ENCODE data around the gene PPP5C. TPM values are rescaled to one million over a fixed set of nuclear protein-coding genes. Genes with fewer than 3 reads are reported as not detected.

PPP5C gene
- polyA plus RNA-seq, 4 donors: 73.0 to 111 (median 103) TPM

- no peak for DNase-seq (ENCODE audit: low read depth in 4 of 4, low spot score in 3 of 4)
These were observed 18.8 kb upstream of the PPP5C start for GRCh38 chr19:46328079-46328478.

- DNase-seq (ENCODE audit: low read depth in 4 of 4, low spot score in 3 of 4): no peak
These were observed 16.5 kb upstream of the PPP5C start for GRCh38 chr19:46330319-46330918.

GRCh38 chr19:46337487-46337886, 9.4 kb upstream of the PPP5C start:
- no peak for DNase-seq (ENCODE audit: low read depth in 4 of 4, low spot score in 3 of 4)

GRCh38 chr19:46339446-46339845, 7.4 kb upstream of the PPP5C start:
- DNase-seq (ENCODE audit: low read depth in 4 of 4, low spot score in 3 of 4): no peak

- no peak for DNase-seq (ENCODE audit: low read depth in 4 of 4, low spot score in 3 of 4)
These were observed 6.7 kb upstream of the PPP5C start for GRCh38 chr19:46340051-46340659.

GRCh38 chr19:46341937-46342336, 5.0 kb upstream of the PPP5C start:
- DNase-seq (ENCODE audit: low read depth in 4 of 4, low spot score in 3 of 4): no peak

- no peak for DNase-seq (ENCODE audit: low read depth in 4 of 4, low spot score in 3 of 4)
These were observed 2.5 kb upstream of the PPP5C start for GRCh38 chr19:46344363-46344762.

- no peak for DNase-seq (ENCODE audit: low read depth in 4 of 4, low spot score in 3 of 4)
These were observed 1.7 kb upstream of the PPP5C start for GRCh38 chr19:46345157-46345556.

- no peak for DNase-seq (ENCODE audit: low read depth in 4 of 4, low spot score in 3 of 4)
These were observed 641 bp downstream of the PPP5C start for GRCh38 chr19:46347572-46347883.

- no peak for DNase-seq (ENCODE audit: low read depth in 4 of 4, low spot score in 3 of 4)
These were observed 1.1 kb downstream of the PPP5C start for GRCh38 chr19:46347985-46348384.

GRCh38 chr19:46349311-46349993, 2.6 kb downstream of the PPP5C start:
- DNase-seq (ENCODE audit: low read depth in 4 of 4, low spot score in 3 of 4): no peak

GRCh38 chr19:46350029-46350757, 3.3 kb downstream of the PPP5C start:
- DNase-seq (ENCODE audit: low read depth in 4 of 4, low spot score in 3 of 4): no peak

- DNase-seq (ENCODE audit: low read depth in 4 of 4, low spot score in 3 of 4): no peak
These were observed 3.9 kb downstream of the PPP5C start for GRCh38 chr19:46350758-46351159.

- no peak for DNase-seq (ENCODE audit: low read depth in 4 of 4, low spot score in 3 of 4)
These were observed 4.6 kb downstream of the PPP5C start for GRCh38 chr19:46351241-46352041.

- DNase-seq (ENCODE audit: low read depth in 4 of 4, low spot score in 3 of 4): no peak
These were observed 7.0 kb downstream of the PPP5C start for GRCh38 chr19:46353730-46354528.

GRCh38 chr19:46355234-46356148, 8.6 kb downstream of the PPP5C start:
- no peak for DNase-seq (ENCODE audit: low read depth in 4 of 4, low spot score in 3 of 4)

- no peak for DNase-seq (ENCODE audit: low read depth in 4 of 4, low spot score in 3 of 4)
These were observed 9.5 kb downstream of the PPP5C start for GRCh38 chr19:46356149-46357055.
